DMS114 treated with DMSO at 0.1 percent for 48 hours (cell line): ENCODE data around the gene GCLC.

Experiments
- DNase-seq: peaks from one replicate; lab custom pipeline; 2025; ENCODE audit not compliant: unreplicated experiment; lab: John Stamatoyannopoulos, UW

The GCLC gene

GRCh38 chr6:53527249-53527765 is 17.6 kb downstream of the GCLC start:
- no peak for DNase-seq

- DNase-seq, result no peak
Measured at GRCh38 chr6:53526000-53526399, 18.9 kb downstream of the GCLC start.

GRCh38 chr6:53524455-53524815 is 20.5 kb downstream of the GCLC start:
- DNase-seq, result no peak

DNA sequence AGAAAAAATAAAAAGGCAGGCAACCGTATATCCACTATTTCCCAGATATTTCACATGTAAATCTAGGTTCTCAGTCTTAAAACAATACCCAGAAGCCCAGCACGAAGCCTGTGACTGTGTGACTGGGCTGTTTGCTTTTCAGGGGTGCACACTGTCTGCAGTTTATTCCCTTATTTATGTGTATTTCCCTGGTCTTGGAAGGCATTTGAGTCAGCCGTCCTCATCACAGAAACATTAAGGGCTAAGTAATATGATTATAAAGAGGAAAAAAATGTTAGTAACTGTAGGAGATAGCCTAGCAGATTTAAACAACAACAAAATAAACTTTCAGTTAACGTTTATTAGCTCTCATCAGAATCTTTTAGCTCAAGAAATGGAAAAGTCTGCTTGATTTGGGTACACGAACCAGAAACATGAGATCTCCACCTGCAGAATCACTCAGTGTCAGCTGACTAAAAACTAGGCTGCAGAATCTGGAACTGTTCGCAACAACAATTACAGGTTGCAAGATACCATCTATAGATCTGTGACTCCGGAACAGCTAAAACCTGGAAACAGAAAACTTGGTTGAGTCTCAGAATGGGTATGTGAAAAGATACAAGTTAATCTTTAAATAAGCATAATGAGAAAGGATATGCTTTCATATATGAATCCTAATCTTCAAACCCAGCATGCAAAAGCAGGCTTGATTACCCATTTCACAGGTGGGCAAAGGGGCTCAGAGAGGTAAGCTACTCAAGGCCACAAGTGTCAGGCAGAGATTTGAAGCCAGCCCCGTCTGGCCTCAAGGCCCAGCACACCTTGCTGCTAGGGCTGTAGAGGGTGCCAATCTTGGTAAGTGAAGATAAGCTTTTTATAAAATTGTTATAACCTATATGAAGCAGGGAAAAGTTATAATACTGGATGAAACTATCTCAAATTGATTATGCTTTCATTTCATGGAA is 21.1 kb downstream of the GCLC start:
- DNase-seq, result no peak

DNA sequence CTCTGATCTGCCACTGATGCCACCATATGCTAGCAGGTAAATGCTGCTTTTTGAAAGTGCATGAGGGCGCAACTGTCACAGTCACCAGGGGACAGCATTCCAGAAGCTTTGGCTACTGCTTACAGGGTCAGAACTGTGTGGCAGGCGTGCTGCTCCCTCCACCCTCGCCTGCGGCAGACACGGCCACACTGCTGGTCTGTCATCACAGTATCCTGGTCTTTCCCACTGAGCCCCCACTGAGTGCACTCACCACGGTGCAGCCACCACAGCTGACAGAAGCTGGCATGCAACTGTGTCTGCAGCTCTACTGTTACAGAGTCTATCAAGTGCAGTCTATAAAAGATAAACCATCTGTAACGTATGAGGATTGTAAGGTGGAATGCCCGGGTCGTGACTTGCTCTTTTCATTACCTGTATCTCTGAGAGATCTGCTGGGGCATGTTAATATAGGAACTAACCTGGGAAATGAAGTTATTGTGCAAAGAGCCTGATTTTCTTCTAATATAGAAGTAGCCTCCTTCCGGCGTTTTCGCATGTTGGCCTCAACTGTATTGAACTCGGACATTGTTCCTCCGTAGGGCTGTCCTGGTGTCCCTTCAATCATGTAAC is 24.5 kb downstream of the GCLC start:
- no peak for DNase-seq

- no peak for DNase-seq
Measured at GRCh38 chr6:53518862-53519261, 26.0 kb downstream of the GCLC start.

GRCh38 chr6:53517021-53517420 is 27.9 kb downstream of the GCLC start:
- no peak for DNase-seq

DNA sequence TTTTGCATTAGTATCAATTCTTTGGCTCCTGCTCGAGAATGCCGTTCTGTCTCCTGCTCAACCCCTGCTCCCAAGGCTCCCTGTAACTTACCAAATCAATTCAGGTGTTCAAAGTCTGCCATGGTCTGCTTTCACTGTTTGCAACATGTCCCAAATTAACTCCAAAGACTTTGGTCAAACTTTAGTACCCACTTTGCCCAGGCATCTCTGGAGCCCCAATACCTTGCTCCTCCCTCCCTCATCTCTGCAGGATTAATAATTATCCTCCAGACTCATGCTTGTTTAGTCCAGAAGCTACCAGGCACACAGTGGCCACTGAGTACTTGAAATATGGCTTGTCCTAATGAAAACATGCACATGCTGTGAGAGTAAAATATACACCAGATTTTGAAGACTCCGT is 30.2 kb downstream of the GCLC start:
- no peak for DNase-seq

GRCh38 chr6:53513519-53513966 is 31.4 kb downstream of the GCLC start:
- no peak for DNase-seq

DNA sequence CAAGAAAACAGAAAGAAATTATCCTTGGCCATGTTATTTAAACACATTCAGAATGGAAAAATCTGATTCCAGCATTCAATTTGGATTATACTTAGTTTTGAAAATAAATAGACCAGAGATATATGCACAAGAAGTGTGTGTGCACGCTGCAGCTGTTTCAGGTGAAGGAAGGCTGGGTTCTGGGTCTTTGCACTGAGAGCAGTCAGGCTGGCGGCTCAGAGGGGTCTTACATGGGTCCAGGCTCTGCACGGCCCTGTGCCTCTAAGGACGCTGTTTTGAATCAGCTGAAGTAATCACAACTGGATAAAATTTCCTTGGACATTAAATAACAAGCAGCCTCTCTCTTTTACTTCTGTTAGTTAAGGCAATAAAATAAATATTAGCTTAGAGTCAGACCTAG is 31.8 kb downstream of the GCLC start:
- DNase-seq, result no peak

DNA sequence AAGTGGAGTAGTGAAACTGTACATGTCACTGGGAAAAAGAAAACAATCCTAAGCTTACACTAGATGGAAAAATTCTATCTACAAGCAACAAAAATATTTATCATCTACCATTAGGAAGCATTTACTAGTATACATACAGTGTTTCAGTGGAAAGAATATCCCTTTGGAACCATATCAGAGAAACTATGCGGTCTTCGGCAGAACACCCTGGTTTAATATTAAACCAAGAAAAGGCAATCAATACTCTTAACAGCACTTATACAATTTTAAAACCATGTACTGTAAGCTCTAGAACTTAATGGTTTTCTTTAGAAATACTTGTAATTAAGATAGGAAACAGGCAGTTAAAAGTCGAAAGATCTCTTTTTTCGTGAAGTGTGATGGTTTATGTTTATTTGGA is 32.3 kb downstream of the GCLC start:
- DNase-seq, result no peak

GRCh38 chr6:53510746-53511145 is 34.2 kb downstream of the GCLC start:
- no peak for DNase-seq

DNA sequence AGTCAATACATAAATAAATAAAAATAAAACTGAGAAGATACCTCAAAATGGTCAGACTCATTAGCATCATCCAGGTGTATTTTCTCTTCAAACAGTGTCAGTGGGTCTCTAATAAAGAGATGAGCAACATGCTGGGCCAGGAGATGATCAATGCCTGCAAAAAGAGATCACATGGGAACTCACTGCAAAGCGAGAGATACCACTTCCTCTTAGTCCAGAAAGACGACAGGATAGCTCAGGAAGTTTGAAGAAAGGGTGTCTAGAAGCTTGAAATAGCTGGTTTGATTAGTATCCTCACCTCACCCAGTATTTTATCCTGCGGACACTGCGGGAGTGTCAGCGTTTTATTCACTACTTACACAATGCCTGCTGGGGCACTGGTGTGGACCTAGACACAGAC is 38.0 kb downstream of the GCLC start:
- DNase-seq, result no peak

GRCh38 chr6:53504512-53504911 is 40.4 kb downstream of the GCLC start:
- DNase-seq, result no peak

DNA sequence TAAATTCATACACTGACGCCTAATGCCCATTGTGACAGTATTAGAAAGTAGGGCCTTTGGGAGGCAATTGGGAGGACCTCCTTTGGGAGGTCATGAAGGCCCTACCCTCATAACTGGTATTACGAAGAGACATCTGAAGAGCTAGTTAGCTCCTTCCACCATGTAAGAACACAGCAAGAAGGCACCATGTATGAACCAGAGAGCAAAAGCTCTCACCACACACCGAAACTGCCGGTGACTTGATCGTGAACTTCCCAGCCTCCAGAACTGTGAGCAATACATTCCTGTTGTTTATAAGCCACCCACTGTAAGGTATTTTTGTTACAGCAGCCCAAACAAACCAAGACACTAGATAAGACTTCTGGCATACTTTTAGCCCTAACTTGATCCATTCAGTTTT is 41.8 kb downstream of the GCLC start:
- no peak for DNase-seq

- no peak for DNase-seq
Measured at GRCh38 chr6:53501432-53501831, 43.5 kb downstream of the GCLC start.

- no peak for DNase-seq
Measured at GRCh38 chr6:53500095-53500494, 44.8 kb downstream of the GCLC start.

GRCh38 chr6:53499094-53499493 is 45.8 kb downstream of the GCLC start:
- no peak for DNase-seq

- DNase-seq, result no peak
Measured at GRCh38 chr6:53498649-53499048, 46.3 kb downstream of the GCLC start.

DNA sequence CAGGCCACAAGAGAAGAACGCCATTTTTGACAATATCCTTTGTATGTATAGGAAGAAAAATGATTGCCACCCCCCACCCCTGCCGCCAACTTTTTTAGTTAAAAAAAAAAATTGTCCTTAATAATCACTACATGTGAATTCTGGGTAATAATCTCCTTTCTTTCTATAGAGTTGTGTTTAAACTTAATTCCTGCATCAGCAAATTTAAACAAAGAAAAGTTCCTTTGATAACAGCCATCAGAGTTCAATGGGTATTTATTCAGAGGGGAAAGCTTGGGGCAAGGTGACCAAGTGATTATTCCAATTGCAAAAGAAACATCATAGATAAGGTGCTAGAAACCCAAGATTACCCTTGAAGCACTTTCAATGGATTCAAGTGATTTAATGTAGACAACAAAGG is 47.0 kb downstream of the GCLC start:
- DNase-seq, result no peak

DNA sequence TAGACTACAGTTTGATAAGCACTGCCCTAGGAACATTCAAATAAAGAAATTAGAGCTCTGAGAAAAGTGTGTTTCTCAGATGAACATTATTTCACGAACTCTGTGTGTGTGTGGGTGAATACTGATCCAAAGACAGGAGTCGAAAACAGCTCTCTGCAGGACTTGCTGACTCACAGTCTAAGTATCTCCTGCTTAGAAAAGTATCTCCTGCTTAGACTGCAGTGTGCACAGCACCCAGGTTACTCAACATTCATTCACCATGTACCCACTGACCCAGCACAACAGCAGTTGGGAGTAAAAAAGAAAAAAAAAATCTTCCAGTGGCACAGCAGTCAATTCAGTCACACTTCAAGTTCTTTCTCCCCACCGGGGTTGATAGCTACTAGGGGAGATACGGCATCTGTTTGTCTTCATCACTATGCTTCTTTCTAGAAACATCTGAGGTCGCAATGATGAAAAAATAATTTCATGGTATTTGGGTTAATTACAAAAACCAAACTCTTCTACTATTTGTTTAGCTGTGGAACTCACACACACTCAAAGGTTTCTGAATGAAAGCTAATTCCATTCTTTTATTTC is 48.0 kb downstream of the GCLC start:
- DNase-seq, result no peak
